HepG2 (cell line): ENCODE measurements around the gene NECAP2. TPM values are rescaled to one million over a fixed set of nuclear protein-coding genes. Genes with fewer than 3 reads are reported as not detected.
"Not testable (repeated sequence)": the region's sequence is repeated elsewhere in the genome, so short reads cannot be mapped to it uniquely, and the experiment has no call there.

Source experiments
- ATAC-seq: fragments of 200-7000 bp; cut with Tn5 transposase; 3 replicates; pipeline ENCODE4 v1.9.1; 2020; ENCODE audit warnings: mild to moderate bottlenecking, moderate library complexity
- BruUV-seq: library from RNA; stranded (reverse); fragments of 400-500 nt; replicated peaks from 2 replicates; lab custom pipeline; 2021; lab: Mats Ljungman, UMichigan
- CTCF ChIA-PET: fragments of 300-600 bp; formaldehyde crosslinking; extraction: SDS; loops from one replicate; lab custom pipeline; 2021; ENCODE audit warnings: low total read pairs, inconsistent platforms, low intra/inter-chr PET ratio; lab: Yijun Ruan, JAX
- POLR2A ChIA-PET: fragments of 350-600 bp; sonication (Branson Sonifier 250); formaldehyde crosslinking; loops from one replicate; lab custom pipeline; 2020; ENCODE audit warnings: antibody characterized with exemption, inconsistent platforms; lab: Yijun Ruan, JAX
- DNase-seq: peaks from one replicate; pipeline ENCODE4 v3.0.0-alpha.2; 2015; ENCODE audit warnings: low spot score
- FAIRE-seq: peaks from 3 replicates; lab custom pipeline; 2011; peaks lifted over from hg19 to GRCh38; lab: Jason Lieb, UNC
- H2AFZ ChIP-seq: one replicate; pipeline ENCODE4 v1.6.1; 2011; ENCODE audit warnings: low read length, inconsistent platforms
- H3K27ac ChIP-seq: fragments of 300-600 bp; 3 replicates; pipeline ENCODE4 v1.8.0; 2011; ENCODE audit warnings: mixed run types, mild to moderate bottlenecking, mixed read lengths, low read length, inconsistent platforms; ENCODE audit not compliant: insufficient read depth; ENCODE audit errors: extremely low read length
- H3K27me3 ChIP-seq, 2 experiments: fragments of 200-600 bp in 1 of 2; 2 replicates in 1 of 2; 3 replicates in 1 of 2; pipeline versions ENCODE4 v1.6.0 to v1.8.0; 2011; ENCODE audit warnings: low read length in 2 of 2, mild to moderate bottlenecking in 2 of 2, moderate library complexity in 2 of 2, inconsistent platforms in 1 of 2; ENCODE audit not compliant: insufficient read depth in 2 of 2, control insufficient read depth in 1 of 2
- H3K36me3 ChIP-seq, 2 experiments: fragments of 200-600 bp in 1 of 2; replicated peaks in 1 of 2; 2 replicates in 1 of 2; 3 replicates in 1 of 2; pipeline versions ENCODE4 v1.5.1 to v1.8.0; 2011; ENCODE audit warnings: low read length in 2 of 2, inconsistent platforms in 1 of 2; ENCODE audit not compliant: insufficient read depth in 2 of 2, control insufficient read depth in 1 of 2
- H3K4me1 ChIP-seq: 2 replicates; pipeline ENCODE4 v1.5.1; 2012; ENCODE audit warnings: low read length, inconsistent platforms; ENCODE audit not compliant: insufficient read depth
- H3K4me2 ChIP-seq: 2 replicates; pipeline ENCODE4 v1.6.0; 2011; ENCODE audit warnings: low read depth, low read length, inconsistent platforms
- H3K4me3 ChIP-seq, 3 experiments: fragments of 200-600 bp in 1 of 3; sonication (generic), shearing (Covaris generic) in 1 of 3; replicated peaks in 1 of 3; 2 replicates each; pipeline ENCODE4 v1.5.1; 2011 to 2016; ENCODE audit warnings: low read length in 3 of 3, inconsistent platforms in 2 of 3, low read depth in 2 of 3, mild to moderate bottlenecking in 2 of 3, control low read depth in 1 of 3, mixed read lengths in 1 of 3; ENCODE audit not compliant: insufficient read depth in 1 of 3
- H3K79me2 ChIP-seq: one replicate; pipeline ENCODE4 v1.6.1; 2011; ENCODE audit warnings: low read length, inconsistent platforms; ENCODE audit not compliant: insufficient read depth
- H3K9ac ChIP-seq: 2 replicates; pipeline ENCODE4 v1.6.0; 2011; ENCODE audit warnings: mild to moderate bottlenecking, low read depth, low read length, inconsistent platforms; ENCODE audit not compliant: insufficient read depth
- H3K9me3 ChIP-seq: 2 replicates; pipeline ENCODE4 v1.5.1; 2012; ENCODE audit warnings: mild to moderate bottlenecking, low read length
- H4K20me1 ChIP-seq: 2 replicates; pipeline ENCODE4 v1.6.0; 2011; ENCODE audit warnings: inconsistent platforms, mild to moderate bottlenecking, low read length, moderate library complexity; ENCODE audit not compliant: insufficient read depth
- SOX6 ChIP-seq, 2 experiments: fragments of 450-650 bp in 1 of 2; sonication (generic) in 1 of 2; formaldehyde crosslinking in 1 of 2; IDR thresholded peaks; 2 replicates each; pipeline versions ENCODE4 v1.4.0 to v1.6.1; 2017 to 2020; ENCODE audit warnings: antibody characterized with exemption in 1 of 2, mild to moderate bottlenecking in 1 of 2, missing genetic modification reagents in 1 of 2
- TBX2 ChIP-seq: sonication (generic); formaldehyde crosslinking; IDR thresholded peaks from 2 replicates; pipeline ENCODE4 v1.5.0; 2020; ENCODE audit warnings: missing genetic modification reagents, mild to moderate bottlenecking, borderline replicate concordance
- ZNF652 ChIP-seq: IDR thresholded peaks from 2 replicates; pipeline ENCODE4 v1.6.1; 2016; ENCODE audit warnings: low read depth, borderline replicate concordance
- ZNF770 ChIP-seq: sonication (generic); formaldehyde crosslinking; IDR thresholded peaks from 2 replicates; pipeline ENCODE4 v1.5.0; 2020; ENCODE audit warnings: mild to moderate bottlenecking, missing genetic modification reagents
- WGBS: methylation state at CpG from one replicate; pipeline ENCODE4 v1.1.6; 2017; ENCODE audit warnings: low lambda C conversion rate; 5-methylcytosine and 5-hydroxymethylcytosine counted together
- in situ Hi-C: cut with HindIII; loops from 2 replicates; pipeline ENCODE4 v1.10.0; 2017; ENCODE audit warnings: low pct_unique_long_range_greater_than_20kb; ENCODE audit not compliant: extremely low pct_ligation_motif_present
- intact Hi-C: fragments of 100-400 bp; cut with micrococcal nuclease; formaldehyde crosslinking; loops from one replicate; pipeline ENCODE4 v1.10.0; 2022; ENCODE audit not compliant: unreplicated experiment
- polyA plus RNA-seq, 8 experiments: library from polyadenylated mRNA; depleted of rRNA in 3 of 8; stranded (reverse) in 7 of 8; unstranded in 1 of 8; fragments of >200 nt; fragmentation: Illumina TruSeq in 4 of 8; extraction: Trizol in 4 of 8; gene quantifications; 2 replicates each; pipeline versions ENCODE4 v1.2.1 to v1.2.3, GENCODE V29; 2011 to 2016; ENCODE audit warnings: low read depth in 4 of 8, missing spikeins in 1 of 8, mixed read lengths in 1 of 8; ENCODE audit not compliant: insufficient read depth in 1 of 8
- total RNA-seq, 5 experiments: library from RNA; depleted of rRNA; stranded (reverse); fragments of >200 nt; fragmentation: Illumina TruSeq; extraction: Trizol; gene quantifications; 2 replicates each; pipeline ENCODE4 v1.2.3, GENCODE V29; 2016; ENCODE audit warnings: low read depth in 1 of 5

Gene NECAP2
- total and polyA plus RNA-seq, 2 of the 13 experiments (the other 11 are each of a cell fraction or from before 2014, with no cell fraction given): 38.5 to 52.3 TPM

- Histone ChIP-seq H3K4me3 (peak overlapping the region; percentile 86 to 93 (median 92); a peak in 5 of 6 replicates), H3K4me2 (peak overlapping the region; percentile 65), H3K9ac (peak overlapping the region; percentile 68), H3K4me1 (peaks cover 36% of the 10 kb centered on the region)
- DNase-seq; CTCF ChIA-PET; BruUV-seq; H4K20me1 ChIP-seq; in situ Hi-C loops; FAIRE-seq; H3K9me3 ChIP-seq; ATAC-seq; H3K79me2 ChIP-seq; H3K27me3 ChIP-seq; H2AFZ ChIP-seq; H3K36me3 ChIP-seq; intact Hi-C loops; H3K27ac ChIP-seq; TF ChIP-seq SOX6 (IDR thresholded peaks at IDR 0.05): not testable (repeated sequence)
- POLR2A ChIA-PET: interaction anchor here (1.3 kb wide), 1 partner anchor 57 kb away, joined by 3 read pairs; the partner anchor contains the start of gene NECAP2
- TF ChIP-seq TBX2 (CRISPR knock-in tag): peak; percentile 4; the same call in 1 of the 2 replicates
- 0 out of 2 replicates have a peak, but pooled peaks have one; percentile 10 for TF ChIP-seq SOX6 (CRISPR knock-in tag; IDR thresholded peaks at IDR 0.05)
- TF ChIP-seq ZNF652 (CRISPR knock-in tag): peak; percentile 37; the same call in 1 of the 2 replicates
- TF ChIP-seq ZNF770 (CRISPR knock-in tag): 0 out of 2 replicates have a peak, but pooled peaks have one; percentile 83
- 62% methylated on average over 2 of the region's 10 CpGs for WGBS
Observed at GRCh38 chr1:16498047-16498446, 57.5 kb downstream of the NECAP2 start.
